HepG2 (cell line): ENCODE results near the gene CEBPG. TPM values are rescaled to one million over a fixed set of nuclear protein-coding genes. Genes with fewer than 3 reads are reported as not detected.

Source experiments
- ATAC-seq: fragments of 200-7000 bp; cut with Tn5 transposase; 3 replicates; pipeline ENCODE4 v1.9.1; 2020; ENCODE audit warnings: mild to moderate bottlenecking, moderate library complexity
- BruUV-seq: library from RNA; stranded (reverse); fragments of 400-500 nt; replicated peaks from 2 replicates; lab custom pipeline; 2021; lab: Mats Ljungman, UMichigan
- CTCF ChIA-PET: fragments of 300-600 bp; formaldehyde crosslinking; extraction: SDS; loops from one replicate; lab custom pipeline; 2021; ENCODE audit warnings: low total read pairs, inconsistent platforms, low intra/inter-chr PET ratio; lab: Yijun Ruan, JAX
- POLR2A ChIA-PET: fragments of 350-600 bp; sonication (Branson Sonifier 250); formaldehyde crosslinking; loops from one replicate; lab custom pipeline; 2020; ENCODE audit warnings: antibody characterized with exemption, inconsistent platforms; lab: Yijun Ruan, JAX
- DNase-seq: peaks from one replicate; pipeline ENCODE4 v3.0.0-alpha.2; 2015; ENCODE audit warnings: low spot score
- FAIRE-seq: peaks from 3 replicates; lab custom pipeline; 2011; peaks lifted over from hg19 to GRCh38; lab: Jason Lieb, UNC
- H2AFZ ChIP-seq: one replicate; pipeline ENCODE4 v1.6.1; 2011; ENCODE audit warnings: low read length, inconsistent platforms
- H3K27ac ChIP-seq: fragments of 300-600 bp; 3 replicates; pipeline ENCODE4 v1.8.0; 2011; ENCODE audit warnings: mixed run types, mild to moderate bottlenecking, mixed read lengths, low read length, inconsistent platforms; ENCODE audit not compliant: insufficient read depth; ENCODE audit errors: extremely low read length
- H3K27me3 ChIP-seq, 2 experiments: fragments of 200-600 bp in 1 of 2; 2 replicates in 1 of 2; 3 replicates in 1 of 2; pipeline versions ENCODE4 v1.6.0 to v1.8.0; 2011; ENCODE audit warnings: low read length in 2 of 2, mild to moderate bottlenecking in 2 of 2, moderate library complexity in 2 of 2, inconsistent platforms in 1 of 2; ENCODE audit not compliant: insufficient read depth in 2 of 2, control insufficient read depth in 1 of 2
- H3K36me3 ChIP-seq, 2 experiments: fragments of 200-600 bp in 1 of 2; replicated peaks in 1 of 2; 2 replicates in 1 of 2; 3 replicates in 1 of 2; pipeline versions ENCODE4 v1.5.1 to v1.8.0; 2011; ENCODE audit warnings: low read length in 2 of 2, inconsistent platforms in 1 of 2; ENCODE audit not compliant: insufficient read depth in 2 of 2, control insufficient read depth in 1 of 2
- H3K4me1 ChIP-seq: 2 replicates; pipeline ENCODE4 v1.5.1; 2012; ENCODE audit warnings: low read length, inconsistent platforms; ENCODE audit not compliant: insufficient read depth
- H3K4me2 ChIP-seq: 2 replicates; pipeline ENCODE4 v1.6.0; 2011; ENCODE audit warnings: low read depth, low read length, inconsistent platforms
- H3K4me3 ChIP-seq, 3 experiments: fragments of 200-600 bp in 1 of 3; sonication (generic), shearing (Covaris generic) in 1 of 3; replicated peaks in 1 of 3; 2 replicates each; pipeline ENCODE4 v1.5.1; 2011 to 2016; ENCODE audit warnings: low read length in 3 of 3, inconsistent platforms in 2 of 3, low read depth in 2 of 3, mild to moderate bottlenecking in 2 of 3, control low read depth in 1 of 3, mixed read lengths in 1 of 3; ENCODE audit not compliant: insufficient read depth in 1 of 3
- H3K79me2 ChIP-seq: one replicate; pipeline ENCODE4 v1.6.1; 2011; ENCODE audit warnings: low read length, inconsistent platforms; ENCODE audit not compliant: insufficient read depth
- H3K9ac ChIP-seq: 2 replicates; pipeline ENCODE4 v1.6.0; 2011; ENCODE audit warnings: mild to moderate bottlenecking, low read depth, low read length, inconsistent platforms; ENCODE audit not compliant: insufficient read depth
- H3K9me3 ChIP-seq: 2 replicates; pipeline ENCODE4 v1.5.1; 2012; ENCODE audit warnings: mild to moderate bottlenecking, low read length
- H4K20me1 ChIP-seq: 2 replicates; pipeline ENCODE4 v1.6.0; 2011; ENCODE audit warnings: inconsistent platforms, mild to moderate bottlenecking, low read length, moderate library complexity; ENCODE audit not compliant: insufficient read depth
- AGO2 ChIP-seq: fragments of 200-400 bp; formaldehyde crosslinking; optimal IDR thresholded peaks from 2 replicates; pipeline ENCODE3; 2017; ENCODE audit warnings: mild to moderate bottlenecking, low read depth, low read length, moderate library complexity
- HDAC1 ChIP-seq: sonication (generic); formaldehyde crosslinking; IDR thresholded peaks from 2 replicates; pipeline ENCODE4 v1.5.1; 2020; ENCODE audit warnings: mild to moderate bottlenecking, missing genetic modification reagents
- HMG20A ChIP-seq: IDR thresholded peaks from 2 replicates; pipeline ENCODE4 v1.6.1; 2016; ENCODE audit warnings: borderline replicate concordance
- HNRNPL ChIP-seq: fragments of 200-400 bp; formaldehyde crosslinking; IDR thresholded peaks from 2 replicates; pipeline ENCODE4 v1.6.1; 2017; ENCODE audit warnings: mild to moderate bottlenecking, low read depth, low read length
- HOXA3 ChIP-seq: sonication (generic); formaldehyde crosslinking; IDR thresholded peaks from 2 replicates; pipeline ENCODE4 v1.5.0; 2020; ENCODE audit warnings: missing genetic modification reagents
- KDM4B ChIP-seq: sonication (generic); formaldehyde crosslinking; IDR thresholded peaks from 2 replicates; pipeline ENCODE4 v1.4.0; 2020; ENCODE audit warnings: missing genetic modification reagents
- NONO ChIP-seq, 2 experiments: fragments of 450-650 bp in 1 of 2; sonication (generic) in 1 of 2; formaldehyde crosslinking in 1 of 2; IDR thresholded peaks in 1 of 2; conservative IDR thresholded peaks in 1 of 2; 2 replicates each; pipeline versions ENCODE4 v1.6.1 to v1.8.0; 2017 to 2022; ENCODE audit warnings: mild to moderate bottlenecking in 1 of 2, missing genetic modification reagents in 1 of 2, moderate library complexity in 1 of 2
- RARA ChIP-seq: IDR thresholded peaks from 2 replicates; pipeline ENCODE4 v1.6.1; 2016; ENCODE audit warnings: missing genetic modification reagents, missing compliant biosample characterization
- RXRA ChIP-seq: sonication (generic); formaldehyde crosslinking; IDR thresholded peaks from 2 replicates; pipeline ENCODE4 v1.5.1; 2020; ENCODE audit warnings: missing genetic modification reagents
- THAP11 ChIP-seq: IDR thresholded peaks from 2 replicates; pipeline ENCODE4 v1.6.1; 2016; ENCODE audit warnings: missing biosample characterization, missing genetic modification reagents
- ZBTB4 ChIP-seq: sonication (generic); formaldehyde crosslinking; IDR thresholded peaks from 2 replicates; pipeline ENCODE4 v1.4.0; 2020; ENCODE audit warnings: missing genetic modification reagents, mild to moderate bottlenecking, borderline replicate concordance
- ZFX ChIP-seq: sonication (generic); formaldehyde crosslinking; IDR thresholded peaks from 2 replicates; pipeline ENCODE4 v1.4.0; 2020; ENCODE audit warnings: mild to moderate bottlenecking, low read depth, missing genetic modification reagents, moderate library complexity
- ZMYM3 ChIP-seq: sonication (generic); formaldehyde crosslinking; IDR thresholded peaks from 2 replicates; pipeline ENCODE4 v1.5.1; 2020; ENCODE audit warnings: mild to moderate bottlenecking, missing genetic modification reagents
- ZNF296 ChIP-seq: sonication (generic); formaldehyde crosslinking; conservative IDR thresholded peaks from 2 replicates; pipeline ENCODE4 v1.5.0; 2020; ENCODE audit warnings: mild to moderate bottlenecking, missing genetic modification reagents
- ZNF644 ChIP-seq: IDR thresholded peaks from 2 replicates; pipeline ENCODE4 v1.6.1; 2016; ENCODE audit warnings: low read depth
- WGBS: methylation state at CpG from one replicate; pipeline ENCODE4 v1.1.6; 2017; ENCODE audit warnings: low lambda C conversion rate; 5-methylcytosine and 5-hydroxymethylcytosine counted together
- in situ Hi-C: cut with HindIII; loops from 2 replicates; pipeline ENCODE4 v1.10.0; 2017; ENCODE audit warnings: low pct_unique_long_range_greater_than_20kb; ENCODE audit not compliant: extremely low pct_ligation_motif_present
- intact Hi-C: fragments of 100-400 bp; cut with micrococcal nuclease; formaldehyde crosslinking; loops from one replicate; pipeline ENCODE4 v1.10.0; 2022; ENCODE audit not compliant: unreplicated experiment
- polyA plus RNA-seq, 8 experiments: library from polyadenylated mRNA; depleted of rRNA in 3 of 8; stranded (reverse) in 7 of 8; unstranded in 1 of 8; fragments of >200 nt; fragmentation: Illumina TruSeq in 4 of 8; extraction: Trizol in 4 of 8; gene quantifications; 2 replicates each; pipeline versions ENCODE4 v1.2.1 to v1.2.3, GENCODE V29; 2011 to 2016; ENCODE audit warnings: low read depth in 4 of 8, missing spikeins in 1 of 8, mixed read lengths in 1 of 8; ENCODE audit not compliant: insufficient read depth in 1 of 8
- total RNA-seq, 5 experiments: library from RNA; depleted of rRNA; stranded (reverse); fragments of >200 nt; fragmentation: Illumina TruSeq; extraction: Trizol; gene quantifications; 2 replicates each; pipeline ENCODE4 v1.2.3, GENCODE V29; 2016; ENCODE audit warnings: low read depth in 1 of 5
- TF ChIP-seq, protein P1 (sequence below): IDR thresholded peaks from 2 replicates; pipeline ENCODE4 v1.6.1; 2012; ENCODE audit warnings: low read depth, low read length, improper control_type of control experiment
- TF ChIP-seq, protein P2 (sequence below): sonication (generic); formaldehyde crosslinking; IDR thresholded peaks from 2 replicates; pipeline ENCODE4 v1.4.0; 2020; ENCODE audit warnings: missing genetic modification reagents, borderline replicate concordance

Gene CEBPG
- total and polyA plus RNA-seq, 2 of the 13 experiments (the other 11 are each of a cell fraction or from before 2014, with no cell fraction given) = 25.7 to 34.3 TPM

DNA sequence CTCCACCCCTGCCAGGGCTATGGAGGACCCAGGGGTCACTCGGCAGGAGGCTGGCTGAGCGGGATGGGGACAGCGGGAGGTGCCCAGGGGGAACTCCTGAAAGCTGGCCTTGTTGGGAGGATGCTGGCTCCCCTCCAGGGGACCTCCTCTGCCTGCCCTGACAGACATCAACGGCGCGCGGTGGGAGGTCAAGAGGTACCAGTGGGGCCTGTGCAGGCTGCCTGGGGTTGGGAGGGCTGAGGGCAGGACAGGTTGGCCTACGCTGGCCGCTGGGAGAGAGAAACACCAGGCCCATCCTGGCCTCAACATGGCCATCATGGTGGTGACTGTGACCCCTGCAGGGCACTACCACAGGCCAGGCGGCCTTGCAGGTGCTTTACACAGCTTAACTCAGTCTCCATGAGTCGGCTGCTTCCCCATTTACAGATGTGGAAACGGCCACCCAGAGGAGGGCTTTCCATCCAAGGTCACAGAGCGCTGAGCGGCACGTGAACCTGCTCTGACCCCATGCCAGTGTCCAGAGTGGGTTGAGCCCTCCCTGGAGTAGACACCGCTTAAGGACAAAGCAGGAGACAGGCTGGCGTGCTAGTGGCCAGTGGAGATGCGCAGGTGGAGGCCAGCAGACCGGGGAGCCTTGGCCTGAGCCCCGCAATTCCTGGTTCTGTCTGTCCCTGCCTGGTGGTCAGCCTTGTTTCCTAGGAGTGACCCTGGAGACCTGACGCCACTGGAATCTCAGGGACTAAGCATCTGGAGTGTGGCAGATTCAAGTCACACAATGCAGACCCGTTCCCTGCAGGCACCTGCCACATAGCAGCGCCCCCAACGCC, 27.6 kb downstream of the CEBPG start:
- FAIRE-seq (no peak), DNase-seq (peak; percentile 44), ATAC-seq (no peak)
- in situ Hi-C loops = loop anchor here (5.0 kb wide), 2 partner anchors 99 to 164 kb away; partner anchors contain the start of gene CEBPA
- peaks cover 100% of the 10 kb centered on the region for H3K4me1 ChIP-seq
- H3K9ac ChIP-seq = peak overlapping the region; percentile 58
- H3K36me3 ChIP-seq = no peaks in the 10 kb centered on the region
- intact Hi-C loops = no loop called here
- ChIA-PET POLR2A (interaction anchor here (0.7 to 1.8 kb wide), 8 partner anchors 27 to 124 kb away, joined by 3 to 12 read pairs (median 4); partner anchors contain the start of genes CEBPA and CEBPG), CTCF (no interaction called here)
- WGBS = no CpG with 5 or more reads among the region's 24 CpGs
- BruUV-seq = no TSS peak
- H3K9me3 ChIP-seq = no peaks in the 10 kb centered on the region
- no peaks in the 10 kb centered on the region for H3K27me3 ChIP-seq
- H2AFZ ChIP-seq = no peak overlapping the region
- H3K4me2 ChIP-seq = peak overlapping the region; percentile 19; the same call in 1 of the 2 replicates
- H4K20me1 ChIP-seq = no peaks in the 10 kb centered on the region
- H3K79me2 ChIP-seq = no peaks in the 10 kb centered on the region
- H3K27ac ChIP-seq = peak overlapping the region; percentile 95
- H3K4me3 ChIP-seq = no peak overlapping the region; a peak in 1 of 6 replicates
- 0 out of 2 replicates have a peak, but pooled peaks have one; percentile 28 for TF ChIP-seq HOXA3 (CRISPR knock-in tag)
- peak; percentile 36; the same call in 1 of the 2 replicates for TF ChIP-seq ZFX (CRISPR knock-in tag)
- 0 out of 2 replicates have a peak, but pooled peaks have one; percentile 20 for TF ChIP-seq THAP11
- TF ChIP-seq ZNF296 (CRISPR knock-in tag) = peak; percentile 74; the same call in 1 of the 2 replicates
- TF ChIP-seq NONO (IDR thresholded peaks at IDR 0.05) = no peak
- TF ChIP-seq NONO (CRISPR knock-in tag; conservative IDR thresholded peaks at IDR 0.05) = 0 out of 2 replicates have a peak, but pooled peaks have one; percentile 54
- TF ChIP-seq HNRNPL = peak; percentile 57; the same call in 1 of the 2 replicates
- TF ChIP-seq HDAC1 = peak; percentile 39; the same call in 1 of the 2 replicates
- TF ChIP-seq AGO2 = peak; percentile 1
- TF ChIP-seq ZMYM3 (CRISPR knock-in tag) = 0 out of 2 replicates have a peak, but pooled peaks have one; percentile 15
- TF ChIP-seq RARA (CRISPR knock-in tag) = peak; percentile 80
- TF ChIP-seq, protein P1, sequence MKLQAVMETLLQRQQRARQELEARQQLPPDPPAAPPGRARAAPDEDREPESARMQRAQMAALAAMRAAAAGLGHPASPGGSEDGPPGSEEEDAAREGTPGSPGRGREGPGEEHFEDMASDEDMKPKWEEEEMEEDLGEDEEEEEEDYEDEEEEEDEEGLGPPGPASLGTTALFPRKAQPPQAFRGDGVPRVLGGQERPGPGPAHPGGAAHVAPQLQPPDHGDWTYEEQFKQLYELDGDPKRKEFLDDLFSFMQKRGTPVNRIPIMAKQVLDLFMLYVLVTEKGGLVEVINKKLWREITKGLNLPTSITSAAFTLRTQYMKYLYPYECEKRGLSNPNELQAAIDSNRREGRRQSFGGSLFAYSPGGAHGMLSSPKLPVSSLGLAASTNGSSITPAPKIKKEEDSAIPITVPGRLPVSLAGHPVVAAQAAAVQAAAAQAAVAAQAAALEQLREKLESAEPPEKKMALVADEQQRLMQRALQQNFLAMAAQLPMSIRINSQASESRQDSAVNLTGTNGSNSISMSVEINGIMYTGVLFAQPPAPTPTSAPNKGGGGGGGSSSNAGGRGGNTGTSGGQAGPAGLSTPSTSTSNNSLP = no peak
- TF ChIP-seq, protein P2, sequence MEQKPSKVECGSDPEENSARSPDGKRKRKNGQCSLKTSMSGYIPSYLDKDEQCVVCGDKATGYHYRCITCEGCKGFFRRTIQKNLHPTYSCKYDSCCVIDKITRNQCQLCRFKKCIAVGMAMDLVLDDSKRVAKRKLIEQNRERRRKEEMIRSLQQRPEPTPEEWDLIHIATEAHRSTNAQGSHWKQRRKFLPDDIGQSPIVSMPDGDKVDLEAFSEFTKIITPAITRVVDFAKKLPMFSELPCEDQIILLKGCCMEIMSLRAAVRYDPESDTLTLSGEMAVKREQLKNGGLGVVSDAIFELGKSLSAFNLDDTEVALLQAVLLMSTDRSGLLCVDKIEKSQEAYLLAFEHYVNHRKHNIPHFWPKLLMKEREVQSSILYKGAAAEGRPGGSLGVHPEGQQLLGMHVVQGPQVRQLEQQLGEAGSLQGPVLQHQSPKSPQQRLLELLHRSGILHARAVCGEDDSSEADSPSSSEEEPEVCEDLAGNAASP (CRISPR knock-in tag) = peak; percentile 55; the same call in 1 of the 2 replicates
- TF ChIP-seq HMG20A = no peak
- TF ChIP-seq ZBTB4 (CRISPR knock-in tag) = 0 out of 2 replicates have a peak, but pooled peaks have one; percentile 46
- TF ChIP-seq KDM4B = no peak
- TF ChIP-seq ZNF644 (CRISPR knock-in tag) = no peak
- TF ChIP-seq RXRA (CRISPR knock-in tag) = 0 out of 2 replicates have a peak, but pooled peaks have one; percentile 49
